Measurements from ENCODE around the gene PFKFB3. TPM values are rescaled to one million over a fixed set of nuclear protein-coding genes. Genes with fewer than 3 reads are reported as not detected.
"Not testable (repeated sequence)": the region's sequence is repeated elsewhere in the genome, so short reads cannot be mapped to it uniquely, and the experiment has no call there.

Gene PFKFB3
- total RNA-seq, 1 donor from 2014 or later = 52.4 TPM

DNA sequence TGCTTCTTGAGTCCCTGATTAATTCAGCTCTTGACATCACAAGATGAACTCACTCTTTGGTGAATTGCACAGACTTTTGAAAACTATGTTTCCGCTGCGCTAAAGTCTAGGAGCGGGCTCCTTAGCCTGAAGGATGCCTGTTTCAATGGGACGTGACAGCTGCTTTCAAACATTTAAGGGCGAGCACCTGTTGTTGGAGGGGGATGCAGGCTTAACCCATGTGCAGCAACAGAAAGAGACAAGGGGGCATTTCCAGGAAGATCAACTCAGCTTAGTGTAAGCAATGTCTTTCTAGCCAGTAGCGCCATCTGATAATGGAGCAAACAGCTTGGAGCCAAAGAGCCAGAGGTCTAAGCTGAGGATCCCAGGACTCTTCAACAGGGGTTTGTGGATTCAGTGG lies 8.4 kb upstream of the PFKFB3 start:
- Histone ChIP-seq H2AFZ (ENCODE audit: low read depth, low read length) (no peak overlapping the region), H3K9me3 (ENCODE audit: insufficient read depth, low read depth, low read length) (no peaks in the 10 kb centered on the region), H3K9ac (ENCODE audit: low read length) (no peak overlapping the region), H3K27ac (ENCODE audit: low read depth, low read length) (no peak overlapping the region), H3K4me2 (ENCODE audit: low read length) (no peak overlapping the region), H3K27me3 (ENCODE audit: insufficient read depth, low read length) (no peaks in the 10 kb centered on the region), H3K4me1 (ENCODE audit: insufficient read depth, low read length) (peaks cover 22% of the 10 kb centered on the region), H3K4me3 (ENCODE audit: insufficient read depth, low read depth, low read length) (no peak overlapping the region), H3K79me2 (ENCODE audit: insufficient read depth, low read length) (peaks cover 13% of the 10 kb centered on the region), H3K36me3 (ENCODE audit: insufficient read depth, low read length) (no peaks in the 10 kb centered on the region), H4K20me1 (ENCODE audit: insufficient read depth, low read length) (peaks cover 37% of the 10 kb centered on the region)
- no peak overlapping the region for H3K27ac Mint-ChIP-seq (ENCODE audit: unreplicated experiment)
- TF ChIP-seq, protein P1, sequence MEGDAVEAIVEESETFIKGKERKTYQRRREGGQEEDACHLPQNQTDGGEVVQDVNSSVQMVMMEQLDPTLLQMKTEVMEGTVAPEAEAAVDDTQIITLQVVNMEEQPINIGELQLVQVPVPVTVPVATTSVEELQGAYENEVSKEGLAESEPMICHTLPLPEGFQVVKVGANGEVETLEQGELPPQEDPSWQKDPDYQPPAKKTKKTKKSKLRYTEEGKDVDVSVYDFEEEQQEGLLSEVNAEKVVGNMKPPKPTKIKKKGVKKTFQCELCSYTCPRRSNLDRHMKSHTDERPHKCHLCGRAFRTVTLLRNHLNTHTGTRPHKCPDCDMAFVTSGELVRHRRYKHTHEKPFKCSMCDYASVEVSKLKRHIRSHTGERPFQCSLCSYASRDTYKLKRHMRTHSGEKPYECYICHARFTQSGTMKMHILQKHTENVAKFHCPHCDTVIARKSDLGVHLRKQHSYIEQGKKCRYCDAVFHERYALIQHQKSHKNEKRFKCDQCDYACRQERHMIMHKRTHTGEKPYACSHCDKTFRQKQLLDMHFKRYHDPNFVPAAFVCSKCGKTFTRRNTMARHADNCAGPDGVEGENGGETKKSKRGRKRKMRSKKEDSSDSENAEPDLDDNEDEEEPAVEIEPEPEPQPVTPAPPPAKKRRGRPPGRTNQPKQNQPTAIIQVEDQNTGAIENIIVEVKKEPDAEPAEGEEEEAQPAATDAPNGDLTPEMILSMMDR (IDR thresholded peaks at IDR 0.05; ENCODE audit: insufficient read depth, low read depth, low read length) = no peak
- TF ChIP-seq EZH2 (IDR thresholded peaks at IDR 0.05; ENCODE audit: insufficient read depth, low read length) = no peak
- DNase-seq (ENCODE audit: low read depth) = no peak
- H3K4me1 Mint-ChIP-seq (ENCODE audit: low read depth, unreplicated experiment) = peaks cover 4% of the 10 kb centered on the region
- no peak overlapping the region for H3K4me3 Mint-ChIP-seq (ENCODE audit: unreplicated experiment)
- peaks cover 6% of the 10 kb centered on the region for H3K36me3 Mint-ChIP-seq (ENCODE audit: low read depth, unreplicated experiment)
- peaks cover 2% of the 10 kb centered on the region for H3K27me3 Mint-ChIP-seq (ENCODE audit: low read depth, unreplicated experiment)
- no peaks in the 10 kb centered on the region for H3K9me3 Mint-ChIP-seq (ENCODE audit: unreplicated experiment)
- no peak for FAIRE-seq

DNA sequence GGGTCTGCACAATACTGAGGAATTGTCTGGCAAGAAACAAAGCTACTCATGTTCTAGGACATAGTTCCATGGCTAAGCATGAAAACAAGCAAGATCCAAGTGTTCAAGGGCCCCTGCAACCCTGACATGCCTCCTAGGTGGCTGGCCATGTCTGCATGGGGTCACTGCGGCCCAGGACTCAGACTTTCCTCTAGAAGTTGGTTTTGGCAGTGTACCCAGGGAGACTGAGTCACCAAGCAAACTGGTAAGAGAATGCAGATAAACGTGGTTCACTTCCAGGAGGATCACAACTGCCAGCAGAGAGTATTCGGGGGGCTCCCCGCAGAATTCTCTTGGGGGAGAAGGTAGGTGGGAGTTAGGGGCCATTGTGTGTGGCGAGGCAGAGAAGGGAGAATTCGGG lies 7.4 kb upstream of the PFKFB3 start:
- no peaks in the 10 kb centered on the region for H3K9me3 ChIP-seq (ENCODE audit: insufficient read depth, low read depth, low read length)
- DNase-seq (ENCODE audit: low read depth) = peak; percentile 84
- TF ChIP-seq EZH2 (IDR thresholded peaks at IDR 0.05; ENCODE audit: insufficient read depth, low read length) = no peak
- TF ChIP-seq, protein P1 (IDR thresholded peaks at IDR 0.05; ENCODE audit: insufficient read depth, low read depth, low read length) = no peak
- Mint-ChIP-seq H3K4me1 (ENCODE audit: low read depth, unreplicated experiment) (peaks cover 8% of the 10 kb centered on the region), H3K9me3 (ENCODE audit: unreplicated experiment) (no peaks in the 10 kb centered on the region), H3K27ac (ENCODE audit: unreplicated experiment) (no peak overlapping the region), H3K27me3 (ENCODE audit: low read depth, unreplicated experiment) (peaks cover 4% of the 10 kb centered on the region), H3K4me3 (ENCODE audit: unreplicated experiment) (no peak overlapping the region), H3K36me3 (ENCODE audit: low read depth, unreplicated experiment) (peaks cover 6% of the 10 kb centered on the region)
- no peak overlapping the region for H3K9ac ChIP-seq (ENCODE audit: low read length)
- H2AFZ ChIP-seq (ENCODE audit: low read depth, low read length) = no peak overlapping the region
- peaks cover 10% of the 10 kb centered on the region for H3K79me2 ChIP-seq (ENCODE audit: insufficient read depth, low read length)
- peaks cover 44% of the 10 kb centered on the region for H4K20me1 ChIP-seq (ENCODE audit: insufficient read depth, low read length)
- no peaks in the 10 kb centered on the region for H3K36me3 ChIP-seq (ENCODE audit: insufficient read depth, low read length)
- H3K4me3 ChIP-seq (ENCODE audit: insufficient read depth, low read depth, low read length) = no peak overlapping the region
- no peak for FAIRE-seq
- no peaks in the 10 kb centered on the region for H3K27me3 ChIP-seq (ENCODE audit: insufficient read depth, low read length)
- H3K27ac ChIP-seq (ENCODE audit: low read depth, low read length) = no peak overlapping the region
- H3K4me2 ChIP-seq (ENCODE audit: low read length) = peak overlapping the region; percentile 32
- H3K4me1 ChIP-seq (ENCODE audit: insufficient read depth, low read length) = peaks cover 22% of the 10 kb centered on the region

DNA sequence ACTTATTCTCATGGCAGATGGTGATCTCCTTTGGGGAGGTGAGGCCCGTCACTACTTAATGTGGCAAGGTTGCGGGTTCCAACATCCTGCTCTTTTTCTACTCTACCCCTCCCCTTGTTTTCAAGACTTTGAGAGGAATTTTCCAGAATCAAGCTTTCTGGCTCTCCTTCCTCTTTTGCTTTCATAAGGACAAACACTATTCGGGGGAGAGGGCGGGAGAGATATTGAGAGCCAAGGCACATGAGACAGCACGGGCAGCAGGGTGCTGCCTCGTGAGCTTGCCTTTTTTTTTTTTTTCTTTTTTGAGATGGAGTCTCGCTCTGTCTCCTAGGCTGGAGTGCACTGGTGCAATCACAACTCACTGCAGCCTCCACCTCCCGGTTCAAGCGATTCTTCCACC lies 6.9 kb upstream of the PFKFB3 start:
- H3K27me3 ChIP-seq (ENCODE audit: insufficient read depth, low read length) = no peaks in the 10 kb centered on the region
- no peak for FAIRE-seq
- Mint-ChIP-seq H3K36me3 (ENCODE audit: low read depth, unreplicated experiment) (peaks cover 6% of the 10 kb centered on the region), H3K9me3 (ENCODE audit: unreplicated experiment) (no peaks in the 10 kb centered on the region), H3K4me1 (ENCODE audit: low read depth, unreplicated experiment) (peaks cover 9% of the 10 kb centered on the region), H3K4me3 (ENCODE audit: unreplicated experiment) (peak overlapping the region; percentile 50), H3K27ac (ENCODE audit: unreplicated experiment) (no peak overlapping the region), H3K27me3 (ENCODE audit: low read depth, unreplicated experiment) (peaks cover 4% of the 10 kb centered on the region)
- no peaks in the 10 kb centered on the region for H3K36me3 ChIP-seq (ENCODE audit: insufficient read depth, low read length)
- H3K9me3 ChIP-seq (ENCODE audit: insufficient read depth, low read depth, low read length) = no peaks in the 10 kb centered on the region
- H3K4me3 ChIP-seq (ENCODE audit: insufficient read depth, low read depth, low read length) = no peak overlapping the region
- DNase-seq (ENCODE audit: low read depth) = no peak
- no peak overlapping the region for H3K9ac ChIP-seq (ENCODE audit: low read length)
- H3K4me2 ChIP-seq (ENCODE audit: low read length) = peak overlapping the region; percentile 32
- H3K79me2 ChIP-seq (ENCODE audit: insufficient read depth, low read length) = peaks cover 10% of the 10 kb centered on the region
- H2AFZ ChIP-seq (ENCODE audit: low read depth, low read length) = no peak overlapping the region
- TF ChIP-seq, protein P1 (IDR thresholded peaks at IDR 0.05; ENCODE audit: insufficient read depth, low read depth, low read length) = no peak
- no peak for TF ChIP-seq EZH2 (IDR thresholded peaks at IDR 0.05; ENCODE audit: insufficient read depth, low read length)
- peaks cover 46% of the 10 kb centered on the region for H4K20me1 ChIP-seq (ENCODE audit: insufficient read depth, low read length)
- peaks cover 25% of the 10 kb centered on the region for H3K4me1 ChIP-seq (ENCODE audit: insufficient read depth, low read length)
- no peak overlapping the region for H3K27ac ChIP-seq (ENCODE audit: low read depth, low read length)

DNA sequence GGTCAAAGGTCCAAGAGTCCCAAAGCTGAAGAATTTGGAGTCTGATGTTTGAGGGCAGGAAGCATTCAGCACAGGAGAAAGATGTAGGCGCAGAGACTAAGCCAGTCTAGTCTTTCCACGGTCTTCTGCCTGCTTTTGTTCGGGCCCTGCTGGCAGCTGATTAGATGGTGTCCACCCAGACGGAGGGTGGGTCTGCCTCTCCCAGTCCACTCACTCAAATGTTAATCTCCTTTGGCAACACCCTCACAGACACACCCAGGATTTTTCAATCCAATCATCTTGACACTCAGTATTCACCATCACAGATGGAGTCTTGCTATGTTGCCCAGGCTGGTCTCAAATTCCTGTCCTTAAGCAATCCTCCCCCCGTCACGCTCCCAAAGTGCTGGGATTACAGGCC lies 6.2 kb upstream of the PFKFB3 start:
- not testable (repeated sequence) for H3K27me3 Mint-ChIP-seq (ENCODE audit: low read depth, unreplicated experiment); H3K4me3 ChIP-seq (ENCODE audit: insufficient read depth, low read depth, low read length); H3K9me3 ChIP-seq (ENCODE audit: insufficient read depth, low read depth, low read length); H3K4me3 Mint-ChIP-seq (ENCODE audit: unreplicated experiment); H3K27me3 ChIP-seq (ENCODE audit: insufficient read depth, low read length); H3K4me1 Mint-ChIP-seq (ENCODE audit: low read depth, unreplicated experiment); H3K9ac ChIP-seq (ENCODE audit: low read length); H3K27ac Mint-ChIP-seq (ENCODE audit: unreplicated experiment); H3K4me2 ChIP-seq (ENCODE audit: low read length); H3K36me3 Mint-ChIP-seq (ENCODE audit: low read depth, unreplicated experiment); H3K9me3 Mint-ChIP-seq (ENCODE audit: unreplicated experiment); DNase-seq (ENCODE audit: low read depth); FAIRE-seq; H3K79me2 ChIP-seq (ENCODE audit: insufficient read depth, low read length); H3K36me3 ChIP-seq (ENCODE audit: insufficient read depth, low read length); H2AFZ ChIP-seq (ENCODE audit: low read depth, low read length); H3K27ac ChIP-seq (ENCODE audit: low read depth, low read length)
- Histone ChIP-seq H4K20me1 (ENCODE audit: insufficient read depth, low read length) (peaks cover 43% of the 10 kb centered on the region), H3K4me1 (ENCODE audit: insufficient read depth, low read length) (peaks cover 29% of the 10 kb centered on the region)

All from astrocyte (in vitro differentiated cells and primary cell).